ENCODE measurements around the gene KYNU.

- TF ChIP-seq CTCF (tag by site-specific recombination; IDR thresholded peaks at IDR 0.05) (no peak), ZNF423 (tag by site-specific recombination; IDR thresholded peaks at IDR 0.05) (no peak), ZSCAN16 (tag by site-specific recombination; IDR thresholded peaks at IDR 0.05) (no peak), ZNF274 (IDR thresholded peaks at IDR 0.05; ENCODE audit: low read length) (no peak), ZNF274 (tag by site-specific recombination; IDR thresholded peaks at IDR 0.05; ENCODE audit: borderline replicate concordance) (no peak), ZNF777 (tag by site-specific recombination; IDR thresholded peaks at IDR 0.05; ENCODE audit: borderline replicate concordance) (no peak)
Observed at GRCh38 chr2:142973160-142973821, 95.8 kb downstream of the KYNU start.

All from HEK293 (cell line).